GM13977 (cell line): ENCODE measurements around the gene MEGF11.

Experiments
- DNase-seq: peaks from one replicate; pipeline ENCODE4 v3.0.0; 2012; ENCODE audit warnings: low spot score
- CTCF ChIP-seq: IDR thresholded peaks from 2 replicates; pipeline ENCODE4 v1.5.1; 2012; ENCODE audit warnings: mild to moderate bottlenecking, control low read depth; ENCODE audit not compliant: insufficient read depth; ENCODE audit errors: extremely low read depth, missing control alignments
- in situ Hi-C: fragments of 300-500 bp; cut with MboI; formaldehyde crosslinking; loops from one replicate; pipeline ENCODE4 v1.12.0; 2022; ENCODE audit warnings: low sequenced_read_pairs, low pct_unique_long_range_greater_than_20kb, mixed read lengths, inconsistent platforms; ENCODE audit not compliant: unreplicated experiment

MEGF11 gene

DNA sequence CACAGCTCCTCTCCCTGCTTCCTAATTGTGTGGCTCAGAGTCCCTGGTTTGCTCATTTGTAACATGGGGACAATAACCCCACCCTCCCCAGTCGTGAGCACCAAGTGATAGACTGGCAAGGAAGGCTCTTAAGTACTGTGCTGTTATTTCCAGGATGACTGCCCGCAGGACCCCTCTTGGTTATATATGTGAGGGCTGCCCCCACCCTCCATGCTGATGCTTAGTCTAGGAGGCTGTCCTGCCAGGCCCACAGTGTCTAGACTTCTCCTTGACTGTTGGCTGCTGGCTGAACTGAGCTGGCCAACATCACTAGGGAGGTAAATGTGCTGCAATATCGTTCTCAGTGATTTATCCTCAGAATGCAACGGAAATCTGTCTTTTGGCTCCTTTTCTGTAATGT is 339.2 kb downstream of the MEGF11 start:
- no peak for TF ChIP-seq CTCF
- in situ Hi-C loops = no loop called here
- no peak for DNase-seq

DNA sequence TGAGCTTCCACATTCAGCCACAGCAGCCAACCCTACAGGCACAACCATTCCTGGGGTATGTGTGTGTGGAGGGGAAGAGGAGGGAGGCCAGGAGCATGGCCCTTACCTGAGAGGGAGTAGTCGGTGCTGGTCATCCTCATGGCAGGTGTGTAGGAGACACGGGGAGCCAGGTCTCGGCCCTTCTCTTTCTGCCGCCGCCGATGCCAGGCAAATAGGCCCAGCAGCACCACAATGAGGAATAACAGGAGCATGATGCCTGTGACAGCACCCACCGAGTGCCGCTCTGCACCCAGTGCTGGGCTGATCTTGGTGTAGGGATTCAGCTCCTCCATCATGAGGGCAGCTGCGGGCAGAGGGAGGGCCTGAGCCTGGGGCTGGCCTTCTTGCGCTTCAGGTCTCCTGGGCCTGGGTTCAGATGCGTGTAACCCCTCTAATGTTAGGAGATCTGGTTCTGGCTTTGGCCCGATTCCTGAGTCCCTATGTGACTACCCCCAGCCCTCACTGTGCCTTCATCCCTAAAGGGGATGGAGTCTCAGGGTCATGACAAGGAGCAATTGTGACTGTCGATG is 339.8 kb downstream of the MEGF11 start:
- in situ Hi-C loops = no loop called here
- no peak for DNase-seq
- no peak for TF ChIP-seq CTCF

DNA sequence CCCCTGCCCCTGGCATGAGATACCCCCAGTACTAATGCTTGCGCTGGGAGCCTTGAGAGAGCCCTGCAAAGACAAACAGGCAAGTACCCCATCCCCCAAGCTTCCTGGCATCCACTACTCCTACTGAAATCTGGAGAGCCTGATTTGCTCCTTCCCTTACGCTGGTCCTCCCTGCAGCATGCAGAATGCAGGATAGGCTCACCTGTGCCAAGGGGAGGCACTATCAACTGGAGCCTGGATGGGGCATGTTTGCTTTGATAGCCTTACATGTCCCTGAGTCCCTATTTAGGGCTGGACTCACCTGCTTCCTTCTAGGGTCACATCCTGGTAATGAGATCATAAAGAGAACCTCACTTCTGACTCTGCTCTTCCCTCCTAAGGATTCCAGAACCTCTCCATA is 341.3 kb downstream of the MEGF11 start:
- no peak for TF ChIP-seq CTCF
- in situ Hi-C loops = no loop called here
- DNase-seq = no peak

- no peak for TF ChIP-seq CTCF
- in situ Hi-C loops = no loop called here
- DNase-seq = no peak
Measured at GRCh38 chr15:65910341-65910740, 343.2 kb downstream of the MEGF11 start.

DNA sequence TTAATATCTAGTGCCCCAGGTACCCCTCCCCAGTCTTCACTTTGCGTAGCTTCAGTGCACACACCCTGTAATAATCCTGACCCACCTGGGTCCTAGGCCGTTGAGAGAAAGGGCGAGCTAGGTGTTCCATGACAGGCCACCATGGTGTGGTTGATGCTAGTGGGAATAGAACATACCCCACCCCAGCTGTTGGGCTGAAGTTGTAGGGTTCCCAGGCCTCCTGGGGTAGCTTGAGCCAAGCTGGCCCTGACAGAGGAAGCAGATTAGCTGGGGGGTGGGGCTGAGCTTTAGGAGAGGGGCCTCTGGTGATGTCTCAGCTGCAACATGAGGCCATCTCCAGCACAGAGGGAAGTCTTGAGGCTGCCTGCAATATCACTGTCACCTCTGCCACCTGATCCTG is 343.7 kb downstream of the MEGF11 start:
- in situ Hi-C loops = no loop called here
- no peak for DNase-seq
- no peak for TF ChIP-seq CTCF

GRCh38 chr15:65908876-65909275 is 344.7 kb downstream of the MEGF11 start:
- TF ChIP-seq CTCF = no peak
- in situ Hi-C loops = no loop called here
- no peak for DNase-seq

DNA sequence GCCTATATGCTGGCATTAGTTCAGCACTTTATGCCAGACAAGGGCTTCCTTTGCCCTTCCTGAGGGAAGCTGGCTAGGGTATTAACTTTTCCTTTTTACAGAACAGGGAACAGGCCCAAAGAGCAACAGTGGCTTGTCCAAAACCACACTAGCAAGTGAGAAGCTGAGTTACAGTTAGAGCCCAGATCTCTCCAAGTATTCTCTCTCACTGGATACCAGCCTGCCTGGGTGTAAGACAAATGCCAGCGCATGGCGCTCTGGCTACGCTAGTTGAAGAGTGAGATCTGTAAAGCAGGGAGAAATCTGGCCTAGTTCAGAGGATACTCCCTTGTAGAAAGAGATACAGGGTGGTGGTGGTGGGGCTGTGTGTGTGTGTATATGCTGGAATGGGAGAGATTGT is 345.9 kb downstream of the MEGF11 start:
- no peak for TF ChIP-seq CTCF
- in situ Hi-C loops = no loop called here
- no peak for DNase-seq
